Inflammatory macrophage (primary cell): ENCODE results near the gene GRK2.
A peak's percentile ranks its signal among the peaks of the same experiment; 100 is the strongest.

Experiments used
- DNase-seq, 2 donors: peaks; one replicate each; pipeline ENCODE4 v3.0.0-alpha.2; 2020 to 2022

The GRK2 gene

GRCh38 chr11:67301313-67301921 lies 35.1 kb downstream of the GRK2 start:
- no peak for DNase-seq

- peak; percentile 50 to 59 for DNase-seq
Measured at GRCh38 chr11:67301951-67302516, 35.8 kb downstream of the GRK2 start.

- peak; percentile 51 to 66 for DNase-seq
Measured at GRCh38 chr11:67302571-67303131, 36.4 kb downstream of the GRK2 start.

GRCh38 chr11:67303132-67303834 lies 37.0 kb downstream of the GRK2 start, which contains the start of gene SSH3:
SSH3 (plus strand) TSS chr11:67303530; CDS start chr11:67303626, 96 bp downstream.
- DNase-seq, result peak; percentile 44 to 73

GRCh38 chr11:67303835-67304411 lies 37.6 kb downstream of the GRK2 start:
- no peak for DNase-seq

- DNase-seq, result no peak
Measured at GRCh38 chr11:67304511-67305113, 38.3 kb downstream of the GRK2 start.

GRCh38 chr11:67306769-67307544 lies 40.7 kb downstream of the GRK2 start:
- DNase-seq, result no peak

- DNase-seq, result no peak
Measured at GRCh38 chr11:67307545-67308001, 41.3 kb downstream of the GRK2 start.

- no peak for DNase-seq
Measured at GRCh38 chr11:67308031-67308866, 42.0 kb downstream of the GRK2 start.

- no peak for DNase-seq
Measured at GRCh38 chr11:67309166-67309565, 42.9 kb downstream of the GRK2 start.

- DNase-seq, result no peak
Measured at GRCh38 chr11:67309661-67310061, 43.4 kb downstream of the GRK2 start.

- no peak for DNase-seq
Measured at GRCh38 chr11:67310246-67311050, 44.2 kb downstream of the GRK2 start.

GRCh38 chr11:67311051-67311555 lies 44.8 kb downstream of the GRK2 start:
- no peak for DNase-seq

GRCh38 chr11:67311556-67312082 lies 45.3 kb downstream of the GRK2 start:
- no peak for DNase-seq

- peak; percentile 36 to 52 for DNase-seq
Measured at GRCh38 chr11:67312187-67313021, 46.1 kb downstream of the GRK2 start.

GRCh38 chr11:67313125-67313890 lies 47.0 kb downstream of the GRK2 start:
- DNase-seq, result no peak

GRCh38 chr11:67314218-67314617 lies 47.9 kb downstream of the GRK2 start:
- DNase-seq, result no peak
